ENCODE results near the gene CNPY1. TPM values are rescaled to one million over a fixed set of nuclear protein-coding genes. Genes with fewer than 3 reads are reported as not detected.

Gene CNPY1
- polyA plus RNA-seq, 2 of the 4 experiments (the other 2 are of a cell fraction) = not detected

DNA sequence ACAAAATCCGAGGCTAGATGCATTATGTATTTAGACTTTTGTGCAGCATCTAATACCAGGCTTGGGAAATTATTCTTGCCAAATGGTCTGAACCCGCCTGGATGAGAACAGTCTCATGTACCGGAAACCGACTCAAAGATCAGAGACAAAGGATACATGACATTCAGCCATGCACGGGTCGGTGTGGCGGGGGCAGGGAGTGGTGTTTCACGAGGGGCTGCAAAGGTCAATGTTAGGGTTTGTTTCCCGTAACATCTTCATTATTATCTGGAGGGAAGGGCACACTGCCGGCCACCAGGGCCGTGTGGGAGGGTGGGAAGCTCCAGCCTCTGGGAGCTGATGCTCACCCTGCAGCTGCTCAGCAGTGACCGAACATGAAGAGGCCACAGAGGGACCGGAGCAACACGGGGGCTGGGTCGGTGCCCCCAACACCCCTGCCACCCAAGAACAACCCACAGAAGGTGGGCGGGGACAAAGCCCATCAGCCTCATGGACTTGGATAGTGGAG, 23.1 kb downstream of the CNPY1 start:
- H3K4me2 ChIP-seq = no peak overlapping the region
- ChIA-PET POLR2A (no interaction called here), CTCF (interaction anchor here (1.1 to 2.2 kb wide), 2 partner anchors 110 to 596 kb away, joined by 3 to 7 read pairs; no protein-coding TSS in a partner anchor)
- no peak overlapping the region for H3K4me3 ChIP-seq
- H3K27ac ChIP-seq = no peak overlapping the region
- no peaks in the 10 kb centered on the region for H3K4me1 ChIP-seq
- no peak for DNase-seq (ENCODE audit: low read depth in 1 of 2, low spot score in 1 of 2)
- ATAC-seq = no peak
- no peak for FAIRE-seq
- H3K9me3 ChIP-seq = no peaks in the 10 kb centered on the region
- 33% methylated on average over 13 of the region's 16 CpGs for WGBS (ENCODE audit: missing lambda C conversion rate)
- TF ChIP-seq KDM5A (IDR thresholded peaks at IDR 0.05) (no peak), REST (IDR thresholded peaks at IDR 0.05) (no peak), RFX5 (IDR thresholded peaks at IDR 0.05) (no peak), TFCP2L1 (CRISPR knock-in tag; IDR thresholded peaks at IDR 0.05) (no peak), MAFK (IDR thresholded peaks at IDR 0.05; ENCODE audit: partially characterized antibody) (no peak), HEYL (CRISPR knock-in tag; IDR thresholded peaks at IDR 0.05) (no peak), MAZ (IDR thresholded peaks at IDR 0.05; ENCODE audit: borderline replicate concordance, low read depth, low read length) (no peak), BHLHE40 (IDR thresholded peaks at IDR 0.05; ENCODE audit: low read depth, low read length) (no peak), TP53 (CRISPR knock-in tag; IDR thresholded peaks at IDR 0.05) (no peak), EHMT2 (IDR thresholded peaks at IDR 0.05; ENCODE audit: low read depth) (no peak), MYC (IDR thresholded peaks at IDR 0.05; ENCODE audit: borderline replicate concordance, low read length) (no peak), FOSL2 (IDR thresholded peaks at IDR 0.05) (no peak), FOSL2 (CRISPR knock-in tag; IDR thresholded peaks at IDR 0.05) (no peak), NFE2L2 (conservative IDR thresholded peaks at IDR 0.05; ENCODE audit: low read length) (no peak)
- TF ChIP-seq, protein P1, sequence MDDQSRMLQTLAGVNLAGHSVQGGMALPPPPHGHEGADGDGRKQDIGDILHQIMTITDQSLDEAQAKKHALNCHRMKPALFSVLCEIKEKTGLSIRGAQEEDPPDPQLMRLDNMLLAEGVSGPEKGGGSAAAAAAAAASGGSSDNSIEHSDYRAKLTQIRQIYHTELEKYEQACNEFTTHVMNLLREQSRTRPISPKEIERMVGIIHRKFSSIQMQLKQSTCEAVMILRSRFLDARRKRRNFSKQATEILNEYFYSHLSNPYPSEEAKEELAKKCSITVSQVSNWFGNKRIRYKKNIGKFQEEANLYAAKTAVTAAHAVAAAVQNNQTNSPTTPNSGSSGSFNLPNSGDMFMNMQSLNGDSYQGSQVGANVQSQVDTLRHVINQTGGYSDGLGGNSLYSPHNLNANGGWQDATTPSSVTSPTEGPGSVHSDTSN (IDR thresholded peaks at IDR 0.05) = no peak
- TF ChIP-seq, protein P2, sequence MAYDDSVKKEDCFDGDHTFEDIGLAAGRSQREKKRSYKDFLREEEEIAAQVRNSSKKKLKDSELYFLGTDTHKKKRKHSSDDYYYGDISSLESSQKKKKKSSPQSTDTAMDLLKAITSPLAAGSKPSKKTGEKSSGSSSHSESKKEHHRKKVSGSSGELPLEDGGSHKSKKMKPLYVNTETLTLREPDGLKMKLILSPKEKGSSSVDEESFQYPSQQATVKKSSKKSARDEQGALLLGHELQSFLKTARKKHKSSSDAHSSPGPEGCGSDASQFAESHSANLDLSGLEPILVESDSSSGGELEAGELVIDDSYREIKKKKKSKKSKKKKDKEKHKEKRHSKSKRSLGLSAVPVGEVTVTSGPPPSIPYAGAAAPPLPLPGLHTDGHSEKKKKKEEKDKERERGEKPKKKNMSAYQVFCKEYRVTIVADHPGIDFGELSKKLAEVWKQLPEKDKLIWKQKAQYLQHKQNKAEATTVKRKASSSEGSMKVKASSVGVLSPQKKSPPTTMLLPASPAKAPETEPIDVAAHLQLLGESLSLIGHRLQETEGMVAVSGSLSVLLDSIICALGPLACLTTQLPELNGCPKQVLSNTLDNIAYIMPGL (CRISPR knock-in tag; IDR thresholded peaks at IDR 0.05; ENCODE audit: borderline replicate concordance) = no peak
- TF ChIP-seq, protein P3, sequence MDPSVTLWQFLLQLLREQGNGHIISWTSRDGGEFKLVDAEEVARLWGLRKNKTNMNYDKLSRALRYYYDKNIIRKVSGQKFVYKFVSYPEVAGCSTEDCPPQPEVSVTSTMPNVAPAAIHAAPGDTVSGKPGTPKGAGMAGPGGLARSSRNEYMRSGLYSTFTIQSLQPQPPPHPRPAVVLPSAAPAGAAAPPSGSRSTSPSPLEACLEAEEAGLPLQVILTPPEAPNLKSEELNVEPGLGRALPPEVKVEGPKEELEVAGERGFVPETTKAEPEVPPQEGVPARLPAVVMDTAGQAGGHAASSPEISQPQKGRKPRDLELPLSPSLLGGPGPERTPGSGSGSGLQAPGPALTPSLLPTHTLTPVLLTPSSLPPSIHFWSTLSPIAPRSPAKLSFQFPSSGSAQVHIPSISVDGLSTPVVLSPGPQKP (IDR thresholded peaks at IDR 0.05; ENCODE audit: low read depth, low read length) = no peak

DNA sequence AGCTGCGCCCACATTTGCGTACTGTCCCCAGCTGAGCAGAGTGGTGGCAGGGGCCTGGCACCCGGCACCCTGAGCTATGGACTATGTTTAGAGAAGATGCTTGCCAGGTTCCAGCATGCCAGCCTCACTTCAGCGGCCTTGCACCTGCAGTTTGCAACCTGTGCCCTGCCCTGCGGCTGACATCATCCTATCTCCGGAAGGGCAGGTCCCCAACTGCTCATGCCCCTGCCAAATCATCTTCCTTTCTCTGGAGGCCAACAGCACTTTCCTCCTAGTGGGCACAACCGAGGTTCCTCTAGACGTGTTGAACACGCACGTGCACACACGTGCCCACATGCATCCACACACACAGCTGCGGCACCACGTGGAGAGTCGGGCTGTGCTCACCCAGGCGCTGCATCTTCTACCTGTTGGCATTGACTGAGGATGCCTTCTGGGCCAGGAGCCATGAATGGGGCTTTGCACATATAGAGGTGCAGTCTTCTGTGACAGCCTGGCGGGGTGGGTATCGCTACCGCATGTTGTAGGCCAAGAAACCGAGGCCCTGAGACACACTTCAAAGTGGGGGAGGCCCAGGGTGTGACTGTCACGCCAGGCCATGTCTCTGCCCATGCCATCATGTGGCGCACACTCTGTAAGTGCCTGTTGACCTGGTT, 24.5 kb downstream of the CNPY1 start:
- Histone ChIP-seq H3K9me3 (no peaks in the 10 kb centered on the region), H3K4me2 (no peak overlapping the region), H3K4me1 (no peaks in the 10 kb centered on the region), H3K27ac (no peak overlapping the region), H3K4me3 (no peak overlapping the region)
- FAIRE-seq = no peak
- TF ChIP-seq CBX8 (IDR thresholded peaks at IDR 0.05) = no peak
- TF ChIP-seq CEBPB (IDR thresholded peaks at IDR 0.05) = no peak
- no peak for TF ChIP-seq CHD2 (IDR thresholded peaks at IDR 0.05; ENCODE audit: low read length, partially characterized antibody)
- no peak for TF ChIP-seq HEYL (CRISPR knock-in tag; IDR thresholded peaks at IDR 0.05)
- TF ChIP-seq, protein P1 (IDR thresholded peaks at IDR 0.05) = no peak
- TF ChIP-seq BHLHE40 (IDR thresholded peaks at IDR 0.05; ENCODE audit: low read depth, low read length) = no peak
- TF ChIP-seq JUN (IDR thresholded peaks at IDR 0.05) = no peak
- TF ChIP-seq MYC (IDR thresholded peaks at IDR 0.05; ENCODE audit: borderline replicate concordance, low read length) = no peak
- no peak for TF ChIP-seq HDAC2 (IDR thresholded peaks at IDR 0.05)
- TF ChIP-seq PHF8 (IDR thresholded peaks at IDR 0.05; ENCODE audit: borderline replicate concordance, low read depth) = no peak
- TF ChIP-seq FOSL2 (IDR thresholded peaks at IDR 0.05) = no peak
- no peak for TF ChIP-seq FOSL2 (CRISPR knock-in tag; IDR thresholded peaks at IDR 0.05)
- TF ChIP-seq MAZ (IDR thresholded peaks at IDR 0.05; ENCODE audit: borderline replicate concordance, low read depth, low read length) = no peak
- TF ChIP-seq FOXS1 (CRISPR knock-in tag; IDR thresholded peaks at IDR 0.05) = no peak
- TF ChIP-seq ZSCAN20 (CRISPR knock-in tag; IDR thresholded peaks at IDR 0.05) = no peak
- no peak for TF ChIP-seq EP300 (IDR thresholded peaks at IDR 0.05)
- ChIA-PET CTCF (interaction anchor here (1.1 to 2.1 kb wide), 4 partner anchors 9 to 142 kb away, joined by 3 to 6 read pairs (median 4); no protein-coding TSS in a partner anchor), POLR2A (no interaction called here)
- 60% methylated on average over 11 of the region's 21 CpGs for WGBS (ENCODE audit: missing lambda C conversion rate)
- DNase-seq (ENCODE audit: low read depth in 1 of 2, low spot score in 1 of 2) = no peak
- no peak for ATAC-seq
